K562 (cell line): ENCODE measurements around the gene FYB2. TPM values are rescaled to one million over a fixed set of nuclear protein-coding genes. Genes with fewer than 3 reads are reported as not detected.

Experiments
- ATAC-seq: fragments of 200-7000 bp; cut with Tn5 transposase; 3 replicates; pipeline ENCODE4 v1.9.1; 2020; ENCODE audit warnings: moderate library complexity
- BruUV-seq: library from RNA; stranded (reverse); fragments of 400-500 nt; replicated peaks from 2 replicates; lab custom pipeline; 2021; lab: Mats Ljungman, UMichigan
- CTCF ChIA-PET: fragments of 300-600 bp; formaldehyde crosslinking; extraction: SDS; loops from one replicate; lab custom pipeline; 2021; ENCODE audit warnings: low intra/inter-chr PET ratio; lab: Yijun Ruan, JAX
- POLR2A ChIA-PET: fragments of 300-600, 350-650 bp; sonication (Branson Sonifier 250); formaldehyde crosslinking; extraction: SDS; loops from one replicate; lab custom pipeline; 2021; ENCODE audit warnings: antibody characterized with exemption, inconsistent platforms; lab: Yijun Ruan, JAX
- DNase-seq, 4 experiments: peaks; one replicate each; pipeline versions ENCODE4 v3.0.0 to v3.0.0-alpha.2; 2011 to 2018; ENCODE audit warnings: low spot score in 3 of 4, mixed read lengths in 3 of 4; ENCODE audit errors: extremely low read depth in 1 of 4
- FAIRE-seq: peaks from 2 replicates; lab custom pipeline; 2011; peaks lifted over from hg19 to GRCh38; lab: Jason Lieb, UNC
- H2AFZ ChIP-seq: 2 replicates; pipeline ENCODE4 v1.6.0; 2011; ENCODE audit warnings: low read depth, low read length, control low read depth, inconsistent platforms
- H3K27ac ChIP-seq: fragments of 200-600 bp; 3 replicates; pipeline ENCODE4 v1.8.0; 2011; ENCODE audit warnings: low read depth, mild to moderate bottlenecking, control low read depth, inconsistent platforms, low read length, moderate library complexity, mixed read lengths; ENCODE audit errors: extremely low read depth
- H3K27me3 ChIP-seq, 2 experiments: fragments of 300-600 bp in 1 of 2; 2 replicates in 1 of 2; 3 replicates in 1 of 2; pipeline versions ENCODE4 v1.6.0 to v1.8.0; 2011; ENCODE audit warnings: inconsistent platforms in 2 of 2, low read length in 2 of 2, mild to moderate bottlenecking in 1 of 2, mixed read lengths in 1 of 2, moderate library complexity in 1 of 2; ENCODE audit not compliant: control insufficient read depth in 2 of 2, insufficient read depth in 2 of 2
- H3K36me3 ChIP-seq: fragments of 300-600 bp; 3 replicates; pipeline ENCODE4 v1.8.0; 2011; ENCODE audit warnings: mild to moderate bottlenecking, low read length, inconsistent platforms; ENCODE audit not compliant: control insufficient read depth, insufficient read depth
- H3K4me1 ChIP-seq, 2 experiments: fragments of 200-600 bp in 1 of 2; replicated peaks in 1 of 2; 2 replicates in 1 of 2; 3 replicates in 1 of 2; pipeline versions ENCODE4 v1.5.1 to v1.8.0; 2011; ENCODE audit warnings: inconsistent platforms in 2 of 2, low read length in 2 of 2, mild to moderate bottlenecking in 1 of 2, mixed read lengths in 1 of 2, moderate library complexity in 1 of 2; ENCODE audit not compliant: control insufficient read depth in 2 of 2, insufficient read depth in 2 of 2
- H3K4me2 ChIP-seq: 2 replicates; pipeline ENCODE4 v1.6.1; 2011; ENCODE audit warnings: low read length, control low read depth, inconsistent platforms, mixed read lengths; ENCODE audit not compliant: insufficient read depth
- H3K4me3 ChIP-seq: fragments of 200-600 bp; sonication (generic), shearing (Covaris generic); 2 replicates; pipeline ENCODE4 v1.5.1; 2016; ENCODE audit warnings: control low read depth, inconsistent platforms
- H3K79me2 ChIP-seq: fragments of 200-600 bp; 3 replicates; pipeline ENCODE4 v1.8.0; 2011; ENCODE audit warnings: low read length, inconsistent platforms; ENCODE audit not compliant: control insufficient read depth, insufficient read depth
- H3K9ac ChIP-seq, 2 experiments: 2 replicates each; pipeline versions ENCODE4 v1.6.0 to v1.6.1; 2011; ENCODE audit warnings: low read depth in 2 of 2, low read length in 2 of 2, control low read depth in 1 of 2, inconsistent platforms in 1 of 2, mild to moderate bottlenecking in 1 of 2, mixed read lengths in 1 of 2; ENCODE audit not compliant: insufficient read depth in 1 of 2
- H3K9me1 ChIP-seq: one replicate; pipeline ENCODE4 v1.6.0; 2011; ENCODE audit warnings: inconsistent platforms, mild to moderate bottlenecking, low read length, moderate library complexity; ENCODE audit not compliant: control insufficient read depth, insufficient read depth
- H3K9me3 ChIP-seq: replicated peaks from 2 replicates; pipeline ENCODE4 v1.5.1; 2011; ENCODE audit warnings: low read depth, low read length, inconsistent platforms; ENCODE audit not compliant: control insufficient read depth, insufficient read depth
- H4K20me1 ChIP-seq: replicated peaks from 2 replicates; pipeline ENCODE4 v1.6.1; 2011; ENCODE audit warnings: low read length, inconsistent platforms, mixed read lengths; ENCODE audit not compliant: control insufficient read depth, insufficient read depth
- ASH1L ChIP-seq: fragments of 450-650 bp; IDR thresholded peaks from 2 replicates; pipeline ENCODE4 v1.6.1; 2018; ENCODE audit warnings: borderline replicate concordance, mild to moderate bottlenecking, low read depth; ENCODE audit not compliant: partially characterized antibody
- BRF2 ChIP-seq: IDR thresholded peaks from 3 replicates; pipeline ENCODE4 v1.6.1; 2011; ENCODE audit warnings: borderline replicate concordance, mild to moderate bottlenecking; ENCODE audit not compliant: insufficient read length, insufficient read depth
- CBX1 ChIP-seq: sonication (generic); IDR thresholded peaks from 2 replicates; pipeline ENCODE4 v1.6.1; 2016; ENCODE audit warnings: antibody characterized with exemption, low read depth, mild to moderate bottlenecking
- CTCFL ChIP-seq: IDR thresholded peaks from 2 replicates; pipeline ENCODE4 v1.6.1; 2011; ENCODE audit warnings: borderline replicate concordance, low read depth, mild to moderate bottlenecking, moderate library complexity, low read length; ENCODE audit not compliant: insufficient read depth, poor library complexity, severe bottlenecking
- EWSR1 ChIP-seq: fragments of 450-650 bp; IDR thresholded peaks from 2 replicates; pipeline ENCODE4 v1.6.1; 2018; ENCODE audit warnings: borderline replicate concordance, mild to moderate bottlenecking, low read depth, moderate library complexity; ENCODE audit not compliant: partially characterized antibody
- HDAC3 ChIP-seq: fragments of 450-650 bp; IDR thresholded peaks from 2 replicates; pipeline ENCODE4 v1.6.1; 2018; ENCODE audit warnings: borderline replicate concordance, mild to moderate bottlenecking, moderate library complexity; ENCODE audit not compliant: partially characterized antibody
- KLF10 ChIP-seq: fragments of 250-450 bp; sonication (Bioruptor Pico); IDR thresholded peaks from 2 replicates; pipeline ENCODE4 v1.6.1; 2021; ENCODE audit warnings: matching md5 sums
- MAFF ChIP-seq: IDR thresholded peaks from 2 replicates; pipeline ENCODE4 v1.6.1; 2012; ENCODE audit warnings: low read length, improper control_type of control experiment
- MITF ChIP-seq: IDR thresholded peaks from 2 replicates; pipeline ENCODE4 v1.6.1; 2014; ENCODE audit warnings: antibody characterized with exemption
- NFRKB ChIP-seq: fragments of 450-650 bp; IDR thresholded peaks from 2 replicates; pipeline ENCODE4 v1.6.1; 2016; ENCODE audit warnings: low read depth
- PML ChIP-seq: IDR thresholded peaks from 2 replicates; pipeline ENCODE4 v1.6.1; 2012; ENCODE audit warnings: low read length, inconsistent platforms
- RBM17 ChIP-seq: fragments of 200-400 bp; formaldehyde crosslinking; IDR thresholded peaks from 2 replicates; pipeline ENCODE4 v1.6.1; 2017; ENCODE audit warnings: low read depth, mild to moderate bottlenecking, low read length, borderline replicate concordance
- SIN3A ChIP-seq, 2 experiments: fragments of 150-350 bp in 1 of 2; IDR thresholded peaks; 2 replicates each; pipeline ENCODE4 v1.6.1; 2011 to 2016; ENCODE audit warnings: borderline replicate concordance in 2 of 2, low read depth in 2 of 2, low read length in 2 of 2, mild to moderate bottlenecking in 2 of 2, moderate library complexity in 2 of 2; ENCODE audit not compliant: control insufficient read depth in 1 of 2
- TOE1 ChIP-seq, 2 experiments: fragments of 450-650 bp in 1 of 2; sonication (generic) in 1 of 2; formaldehyde crosslinking in 1 of 2; IDR thresholded peaks; 2 replicates each; pipeline versions ENCODE4 v1.7.1 to v1.8.0; 2016 to 2022; ENCODE audit warnings: borderline replicate concordance in 2 of 2, mild to moderate bottlenecking in 2 of 2, antibody characterized with exemption in 1 of 2, inconsistent platforms in 1 of 2, low read depth in 1 of 2, missing genetic modification reagents in 1 of 2, moderate library complexity in 1 of 2
- ZFX ChIP-seq: sonication (generic); formaldehyde crosslinking; IDR thresholded peaks from 2 replicates; pipeline ENCODE4 v1.8.0; 2022; ENCODE audit warnings: mild to moderate bottlenecking, missing genetic modification reagents, moderate library complexity
- WGBS: fragments of 100-300 bp; shearing (Covaris generic); methylation state at CpG from one replicate; pipeline ENCODE4 v1.1.6; 2016; ENCODE audit warnings: low coverage, mixed read lengths; ENCODE audit not compliant: insufficient coverage; ENCODE audit errors: missing lambda C conversion rate; 5-methylcytosine and 5-hydroxymethylcytosine counted together
- in situ Hi-C: fragments of 300-500 bp; cut with MboI; formaldehyde crosslinking; loops from 4 replicates; pipeline ENCODE4 v1.15.0; 2018; ENCODE audit warnings: inconsistent platforms, mixed read lengths
- intact Hi-C: fragments of 100-400 bp; cut with micrococcal nuclease; formaldehyde crosslinking; loops from 2 replicates; pipeline ENCODE4 v1.14.2; 2022
- polyA plus RNA-seq, 8 experiments: library from polyadenylated mRNA; depleted of rRNA in 4 of 8; stranded (reverse) in 5 of 8; unstranded in 3 of 8; fragments of >200 nt; fragmentation: Nextera tagmentation in 2 of 8; fragmentation: Illumina TruSeq in 1 of 8; extraction: Ambion mirVana in 2 of 8; extraction: Trizol in 1 of 8; gene quantifications; 2 replicates each; pipeline versions ENCODE4 v1.2.1 to v1.2.3, GENCODE V29; 2011 to 2014; ENCODE audit warnings: inconsistent platforms in 1 of 8, missing spikeins in 1 of 8
- total RNA-seq, 7 experiments: library from RNA; depleted of rRNA in 6 of 7; stranded (reverse); fragments of >200 nt in 6 of 7; fragmentation: Illumina TruSeq in 2 of 7; extraction: Trizol in 2 of 7; gene quantifications; 2 replicates each; pipeline versions ENCODE4 v1.2.1 to v1.2.3, GENCODE V29; 2011 to 2021; ENCODE audit warnings: low replicate concordance in 1 of 7

Gene FYB2
- total and polyA plus RNA-seq, 9 of the 15 experiments (the other 6 are each of a cell fraction or from before 2014, with no cell fraction given) = not detected

- in situ Hi-C loops = no loop called here
- TF ChIP-seq RBM17 = no peak
- TF ChIP-seq NFRKB = no peak
- TF ChIP-seq EWSR1 = no peak
- TF ChIP-seq CBX1 = no peak
- no peak for TF ChIP-seq ZFX (CRISPR knock-in tag)
- no peak for TF ChIP-seq PML
- TF ChIP-seq MAFF = no peak
- TF ChIP-seq ASH1L = no peak
- no peak for TF ChIP-seq HDAC3
- no peak for TF ChIP-seq KLF10 (CRISPR knock-in tag)
- no peak for TF ChIP-seq MITF
- no peak for TF ChIP-seq CTCFL
- no peak for TF ChIP-seq TOE1 (IDR thresholded peaks at IDR 0.05; ENCODE audit: borderline replicate concordance)
- no peak for TF ChIP-seq TOE1 (CRISPR knock-in tag; IDR thresholded peaks at IDR 0.05; ENCODE audit: borderline replicate concordance, low read depth)
- no peak for TF ChIP-seq SIN3A (IDR thresholded peaks at IDR 0.05; ENCODE audit: borderline replicate concordance in 2 of 2, control insufficient read depth in 1 of 2, low read depth in 2 of 2, low read length in 2 of 2)
- no peak for TF ChIP-seq BRF2
- Histone ChIP-seq H3K4me1 (no peaks in the 10 kb centered on the region), H3K27me3 (no peaks in the 10 kb centered on the region), H3K9ac (no peak overlapping the region), H4K20me1 (no peaks in the 10 kb centered on the region), H2AFZ (no peak overlapping the region), H3K4me2 (no peak overlapping the region), H3K79me2 (no peaks in the 10 kb centered on the region), H3K36me3 (no peaks in the 10 kb centered on the region), H3K4me3 (no peak overlapping the region), H3K9me1 (no peaks in the 10 kb centered on the region), H3K27ac (no peak overlapping the region), H3K9me3 (no peaks in the 10 kb centered on the region)
- ChIA-PET POLR2A (no interaction called here), CTCF (no interaction called here)
- FAIRE-seq (no peak), DNase-seq (no peak), ATAC-seq (no peak)
- 0% methylated on average over 2 of the region's 2 CpGs for WGBS
- intact Hi-C loops = no loop called here
- no TSS peak for BruUV-seq
These were observed 7.9 kb downstream of the FYB2 start for GRCh38 chr1:56811331-56811730.
